Occipital lobe (tissue), 2 donors: ENCODE measurements around the gene NUP50. TPM values are rescaled to one million over a fixed set of nuclear protein-coding genes. Genes with fewer than 3 reads are reported as not detected.

Experiments used
- DNase-seq: peaks from one replicate; lab custom pipeline; 2025; lab: John Stamatoyannopoulos, UW
- total RNA-seq: library from RNA; depleted of rRNA; stranded (reverse); fragments of >200 nt; gene quantifications from one replicate; pipeline ENCODE4 v1.2.3, GENCODE V29; 2014

The NUP50 gene
- total RNA-seq, 1 donor from 2014 or later: 65.4 TPM

GRCh38 chr22:45192701-45193187 lies 29.0 kb downstream of the NUP50 start:
- no peak for DNase-seq

GRCh38 chr22:45194686-45195085 lies 31.0 kb downstream of the NUP50 start:
- no peak for DNase-seq

DNA sequence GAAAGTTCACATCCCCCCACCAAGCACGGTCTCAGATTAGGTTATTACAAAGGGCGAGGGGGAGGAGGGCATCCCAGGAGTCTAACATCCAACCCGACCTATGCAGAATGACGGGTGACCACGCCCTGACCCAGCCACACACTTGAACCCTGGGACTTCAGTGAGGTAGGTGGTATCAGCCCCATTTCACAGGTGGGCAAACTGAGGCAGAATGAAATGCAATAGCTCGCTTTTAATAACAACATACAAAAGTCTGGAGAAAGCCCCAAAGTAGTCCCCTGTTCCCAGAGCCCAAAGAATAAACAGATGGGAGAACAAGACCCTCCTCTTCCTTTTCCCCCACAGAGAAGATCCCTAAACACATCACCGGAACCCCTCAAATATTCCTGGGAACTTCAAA lies 31.9 kb downstream of the NUP50 start:
- DNase-seq: no peak

GRCh38 chr22:45196308-45196707 lies 32.6 kb downstream of the NUP50 start:
- no peak for DNase-seq

DNA sequence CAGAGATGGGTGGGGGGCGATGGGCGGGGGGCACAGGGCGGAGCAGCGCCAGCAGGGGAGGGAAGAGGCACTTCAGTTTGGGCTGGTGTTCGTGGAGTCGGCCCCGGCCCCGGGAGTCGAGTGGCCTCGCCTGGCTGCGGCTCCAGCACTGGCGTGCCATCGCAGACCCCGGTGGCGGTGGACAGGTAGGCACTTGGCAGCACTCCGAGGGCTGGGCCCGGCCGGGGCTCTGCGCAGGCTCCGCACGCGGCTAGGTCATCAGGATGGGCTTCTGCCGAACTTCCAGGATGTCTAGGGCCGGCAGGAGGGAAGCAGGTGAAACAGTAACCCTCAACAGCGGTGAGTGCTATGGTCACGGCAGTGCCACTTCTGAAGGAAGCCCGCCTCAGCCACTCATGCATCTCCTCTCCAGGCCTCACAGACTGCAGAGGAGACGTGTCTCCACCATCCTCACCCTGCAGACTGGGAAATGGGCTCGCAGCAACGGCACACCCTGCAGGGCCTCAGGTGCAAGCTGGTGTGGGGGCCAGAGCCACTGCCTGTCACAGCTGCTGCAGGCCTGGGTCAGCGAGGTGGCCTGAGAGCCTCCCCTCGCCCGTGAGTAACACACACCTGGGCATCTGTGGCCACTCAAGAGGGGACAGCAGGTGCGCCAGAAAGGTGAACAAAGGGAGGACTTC lies 33.3 kb downstream of the NUP50 start:
- no peak for DNase-seq

- DNase-seq: no peak
These were observed 34.1 kb downstream of the NUP50 start for GRCh38 chr22:45197606-45198462.

GRCh38 chr22:45198463-45198795 lies 34.7 kb downstream of the NUP50 start:
- no peak for DNase-seq

- DNase-seq: no peak
These were observed 36.0 kb downstream of the NUP50 start for GRCh38 chr22:45199723-45200122.

GRCh38 chr22:45200230-45200629 lies 36.5 kb downstream of the NUP50 start:
- no peak for DNase-seq

DNA sequence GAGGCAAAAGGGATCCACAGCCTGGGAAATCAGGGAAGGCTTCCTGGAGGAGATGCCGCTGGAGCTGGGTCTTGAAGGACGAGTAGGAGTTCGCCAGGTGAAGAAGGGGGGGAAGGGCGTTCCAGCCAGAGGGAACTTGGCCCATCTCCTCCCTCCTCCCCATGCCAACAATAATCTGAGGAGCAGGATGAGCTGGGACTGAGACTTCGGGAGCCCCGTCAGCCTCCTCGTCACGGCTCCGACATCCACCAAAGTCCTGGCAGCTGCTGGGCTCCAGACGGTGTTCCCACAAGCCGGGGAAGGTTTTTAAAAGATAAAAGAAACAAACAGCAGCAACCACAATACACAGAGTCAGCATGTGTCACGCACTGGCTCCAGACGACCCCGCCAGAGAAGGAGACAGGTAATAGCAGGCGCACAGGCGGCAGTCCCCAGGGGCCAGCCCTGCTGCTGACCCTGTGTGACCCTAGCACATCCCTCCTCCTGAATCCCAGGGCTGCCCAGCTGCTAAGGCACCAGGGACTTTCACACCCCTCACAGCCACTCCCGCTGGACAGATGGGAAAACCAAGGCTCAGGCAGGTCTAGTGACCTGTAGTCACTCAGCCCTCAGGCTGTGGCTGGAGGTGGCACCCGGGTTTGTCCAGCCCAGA lies 37.3 kb downstream of the NUP50 start:
- no peak for DNase-seq

DNA sequence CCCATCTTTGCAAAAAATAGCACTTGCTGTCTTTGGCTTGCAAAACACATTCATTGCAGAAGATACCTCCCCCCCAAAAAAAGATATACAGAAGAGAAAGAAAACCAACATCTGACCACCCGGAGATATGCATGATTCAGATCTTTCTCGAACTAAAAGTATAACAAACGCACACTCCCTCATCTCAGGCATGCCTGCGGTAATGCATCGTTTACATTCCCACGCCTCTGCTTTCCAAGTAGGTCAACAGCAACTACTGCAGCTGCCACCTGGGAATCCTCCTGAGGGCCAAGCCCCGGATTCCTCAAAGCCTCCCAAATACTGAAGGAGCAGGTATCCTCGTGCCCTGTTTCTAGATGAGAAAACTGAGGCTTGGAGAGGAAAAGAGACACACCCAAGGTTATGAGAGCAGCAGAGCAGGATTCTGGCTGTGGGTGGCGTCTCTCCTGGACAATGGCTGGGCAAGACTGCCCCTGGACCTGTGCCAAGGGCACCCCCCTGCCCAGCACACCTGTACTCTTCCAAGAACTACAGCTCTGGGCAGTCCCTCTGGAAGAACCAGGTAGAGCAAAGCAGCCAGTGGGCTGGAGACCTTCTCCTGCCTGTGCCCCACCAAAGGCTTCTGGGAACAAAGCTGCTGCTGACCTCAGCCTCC lies 38.1 kb downstream of the NUP50 start:
- DNase-seq: no peak

GRCh38 chr22:45202333-45203149 lies 38.8 kb downstream of the NUP50 start:
- no peak for DNase-seq

GRCh38 chr22:45203150-45203951 lies 39.6 kb downstream of the NUP50 start:
- no peak for DNase-seq

DNA sequence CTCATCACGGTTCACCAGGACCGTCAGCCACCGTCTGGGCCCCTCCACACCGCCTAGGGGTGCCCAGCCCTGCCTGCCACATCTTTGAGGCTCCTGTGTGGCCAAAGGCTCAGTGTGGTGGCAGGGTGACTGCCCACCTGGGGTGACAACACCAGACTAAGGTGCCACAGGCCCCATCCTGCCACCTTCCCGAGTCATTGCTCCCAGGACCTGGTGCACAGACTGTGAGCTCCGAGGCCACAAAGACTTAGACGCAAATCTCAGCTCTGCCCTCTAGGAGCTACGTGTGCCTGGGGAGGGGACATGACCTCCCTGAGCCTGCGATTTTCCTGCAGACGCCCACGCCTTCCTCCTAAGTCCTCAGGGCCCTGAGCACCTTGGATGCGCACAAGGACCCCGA lies 40.5 kb downstream of the NUP50 start:
- no peak for DNase-seq

DNA sequence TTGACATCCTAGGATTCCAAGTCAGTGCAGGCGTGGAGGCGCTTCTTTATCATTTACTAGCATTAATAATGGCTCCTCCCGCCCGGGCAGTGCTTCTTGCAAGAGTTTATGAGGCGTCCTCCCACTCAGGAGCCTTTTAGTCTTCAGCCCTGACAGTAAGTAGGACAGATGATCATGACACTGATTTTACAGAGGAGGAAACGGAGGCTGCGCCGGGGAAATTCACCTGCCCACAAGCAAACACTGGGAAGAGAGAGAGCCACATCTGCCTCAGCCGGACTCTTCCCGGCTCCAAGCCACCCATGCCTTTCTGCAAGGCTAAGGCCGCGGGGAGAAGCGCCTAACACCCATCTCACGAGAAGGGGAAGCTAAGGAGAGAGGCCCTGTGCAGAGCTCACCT lies 41.1 kb downstream of the NUP50 start:
- DNase-seq: no peak

GRCh38 chr22:45205276-45205925 lies 41.7 kb downstream of the NUP50 start:
- no peak for DNase-seq

DNA sequence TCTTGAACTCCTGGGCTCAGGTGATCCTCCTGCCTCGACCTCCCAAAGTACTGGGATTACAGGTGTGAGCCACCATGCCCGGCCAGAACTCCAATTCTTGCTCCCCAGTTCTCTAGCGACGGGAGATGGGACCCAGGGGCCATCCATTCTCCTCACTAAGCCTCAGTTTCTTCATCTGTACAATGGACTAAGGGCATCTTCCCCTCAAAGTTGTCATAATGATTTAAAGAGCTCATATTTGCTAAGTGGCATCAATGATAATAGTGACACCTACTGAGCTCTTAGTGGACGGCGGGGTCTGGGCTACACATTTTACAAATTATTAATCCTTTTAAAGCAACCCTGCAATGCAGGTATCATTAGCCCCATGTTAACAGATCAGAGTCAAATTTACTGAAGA lies 42.5 kb downstream of the NUP50 start:
- no peak for DNase-seq

DNA sequence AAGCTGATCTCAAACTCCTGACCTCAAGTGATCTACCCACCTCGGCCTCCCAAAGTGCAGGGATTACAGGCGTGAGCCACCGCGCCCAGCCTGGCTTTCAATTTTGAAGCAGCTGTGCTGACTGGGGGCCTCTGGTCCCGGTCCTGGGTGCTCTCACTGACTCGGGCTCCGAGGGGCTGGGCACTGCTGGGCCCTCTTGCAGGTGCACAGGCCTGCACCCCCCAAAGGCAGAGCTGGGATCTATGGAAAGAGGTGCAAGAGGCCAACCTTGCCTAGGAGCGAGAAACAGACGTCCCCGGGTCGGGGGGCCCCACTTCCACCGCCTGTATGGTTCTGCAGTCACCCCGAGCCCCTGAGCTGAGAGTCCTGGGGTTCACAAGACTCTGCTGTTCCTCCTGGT lies 43.8 kb downstream of the NUP50 start:
- DNase-seq: no peak

DNA sequence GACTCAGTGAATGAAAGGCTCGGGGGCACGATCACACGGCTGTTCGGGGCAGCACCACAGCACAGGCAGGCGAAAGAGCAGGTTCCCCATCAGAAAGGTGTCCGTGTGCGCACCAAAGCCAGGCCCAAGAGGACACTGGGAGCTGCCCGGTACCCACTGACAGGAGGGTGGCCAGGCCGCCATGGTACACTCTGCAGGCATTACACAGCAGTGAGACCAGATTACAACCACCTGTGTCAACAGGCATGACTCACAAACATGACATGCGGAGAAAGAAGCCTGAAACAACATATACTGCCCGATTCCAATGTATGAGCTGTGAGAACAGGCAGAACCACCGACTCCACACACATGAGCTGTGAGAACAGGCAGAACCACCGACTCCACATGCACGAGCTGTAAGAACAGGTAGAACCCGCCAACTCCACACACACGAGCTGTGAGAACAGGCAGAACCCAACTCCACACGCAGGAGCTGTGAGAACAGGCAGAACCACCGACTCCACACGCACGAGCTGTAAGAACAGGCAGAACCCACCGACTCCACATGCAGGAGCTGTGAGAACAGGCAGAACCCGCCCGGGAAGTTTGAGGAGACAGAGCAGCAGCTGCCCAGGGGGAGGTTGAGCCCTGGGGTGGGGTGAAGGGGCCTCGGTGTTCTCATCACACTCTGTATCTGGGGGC lies 44.4 kb downstream of the NUP50 start:
- peak; percentile 56 for DNase-seq
